Smooth muscle cell (in vitro differentiated cells): ENCODE data around the gene B3GNT7. TPM values are rescaled to one million over a fixed set of nuclear protein-coding genes. Genes with fewer than 3 reads are reported as not detected.

ENCODE experiments used
- DNase-seq: peaks from one replicate; lab custom pipeline; 2025; ENCODE audit not compliant: unreplicated experiment; lab: John Stamatoyannopoulos, UW
- H2AFZ ChIP-seq: fragments of 200-600 bp; sonication (generic); 2 replicates; pipeline ENCODE4 v1.6.0; 2016; ENCODE audit warnings: antibody characterized with exemption, low read depth, mild to moderate bottlenecking
- H3F3A ChIP-seq: fragments of 200-600 bp; sonication (generic); 2 replicates; pipeline ENCODE4 v1.6.0; 2017; ENCODE audit warnings: antibody characterized with exemption, low read depth
- H3K27ac ChIP-seq: fragments of 200-600 bp; sonication (generic); 2 replicates; pipeline ENCODE4 v1.5.1; 2016; ENCODE audit warnings: low read depth, mild to moderate bottlenecking
- H3K27me3 ChIP-seq: fragments of 200-600 bp; sonication (generic); 2 replicates; pipeline ENCODE4 v1.6.1; 2016; ENCODE audit warnings: low read depth, mild to moderate bottlenecking
- H3K36me3 ChIP-seq: fragments of 200-600 bp; sonication (generic); 2 replicates; pipeline ENCODE4 v1.5.1; 2016; ENCODE audit warnings: low read depth
- H3K4me1 ChIP-seq: fragments of 200-600 bp; sonication (generic); 2 replicates; pipeline ENCODE4 v1.5.1; 2016; ENCODE audit warnings: low read depth
- H3K4me2 ChIP-seq: fragments of 200-600 bp; sonication (generic); 2 replicates; pipeline ENCODE4 v1.6.0; 2016; ENCODE audit warnings: mild to moderate bottlenecking
- H3K4me3 ChIP-seq: fragments of 200-600 bp; sonication (generic); 2 replicates; pipeline ENCODE4 v1.5.1; 2016; ENCODE audit warnings: mild to moderate bottlenecking
- H3K79me2 ChIP-seq: fragments of 200-600 bp; sonication (generic); 2 replicates; pipeline ENCODE4 v1.6.0; 2016; ENCODE audit warnings: low read depth, mild to moderate bottlenecking
- H3K9ac ChIP-seq: fragments of 200-600 bp; sonication (generic); 2 replicates; pipeline ENCODE4 v1.6.0; 2016; ENCODE audit warnings: low read depth
- H3K9me3 ChIP-seq: fragments of 200-600 bp; sonication (generic); replicated peaks from 2 replicates; pipeline ENCODE4 v1.5.1; 2016; ENCODE audit warnings: low read depth
- H4K20me1 ChIP-seq: fragments of 200-600 bp; sonication (generic); 2 replicates; pipeline ENCODE4 v1.6.0; 2016; ENCODE audit warnings: low read depth
- WGBS: methylation state at CpG from one replicate; pipeline ENCODE4 v1.1.7; 2016; ENCODE audit warnings: low lambda C conversion rate; 5-methylcytosine and 5-hydroxymethylcytosine counted together
- polyA plus RNA-seq: library from polyadenylated mRNA; unstranded; fragments of >200 nt; fragmentation: Nextera tagmentation; extraction: Ambion mirVana; gene quantifications from 2 replicates; pipeline ENCODE4 v1.2.1, GENCODE V29; 2016
- total RNA-seq: library from RNA; depleted of rRNA; stranded (reverse); fragments of >200 nt; gene quantifications from 2 replicates; pipeline ENCODE4 v1.2.3, GENCODE V29; 2014
- TF ChIP-seq, protein P1 (sequence below): fragments of 200-600 bp; sonication (generic); IDR thresholded peaks from 2 replicates; pipeline ENCODE4 v1.5.1; 2017; ENCODE audit warnings: borderline replicate concordance, mild to moderate bottlenecking, antibody characterized with exemption; ENCODE audit not compliant: insufficient read depth, poor library complexity, severe bottlenecking

B3GNT7 gene
- total and polyA plus RNA-seq, 2 experiments from 2014 or later = 0.62 to 0.85 TPM

DNA sequence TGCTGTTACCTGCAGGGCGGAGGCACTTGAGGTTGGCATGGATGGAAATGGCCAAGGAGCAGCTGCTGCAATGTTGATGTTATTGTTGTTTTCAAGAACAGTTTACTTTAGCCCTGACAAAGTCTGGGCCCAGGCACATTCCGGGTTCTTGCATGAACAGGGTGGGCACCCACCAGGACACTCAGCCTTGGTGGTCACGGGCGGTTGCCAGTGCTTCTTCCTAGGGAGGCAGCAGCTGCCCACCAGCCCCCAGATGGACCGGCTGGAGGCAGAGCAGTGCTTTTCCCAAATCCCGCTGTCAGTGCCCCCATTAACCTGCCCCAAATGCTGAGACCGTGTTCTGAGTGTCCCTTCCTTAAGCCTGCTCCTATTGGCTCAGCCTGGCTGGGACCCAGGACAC is 38.5 kb upstream of the B3GNT7 start:
- WGBS = 94% methylated on average over 7 of the region's 7 CpGs
- no peak for DNase-seq
- TF ChIP-seq, protein P1, sequence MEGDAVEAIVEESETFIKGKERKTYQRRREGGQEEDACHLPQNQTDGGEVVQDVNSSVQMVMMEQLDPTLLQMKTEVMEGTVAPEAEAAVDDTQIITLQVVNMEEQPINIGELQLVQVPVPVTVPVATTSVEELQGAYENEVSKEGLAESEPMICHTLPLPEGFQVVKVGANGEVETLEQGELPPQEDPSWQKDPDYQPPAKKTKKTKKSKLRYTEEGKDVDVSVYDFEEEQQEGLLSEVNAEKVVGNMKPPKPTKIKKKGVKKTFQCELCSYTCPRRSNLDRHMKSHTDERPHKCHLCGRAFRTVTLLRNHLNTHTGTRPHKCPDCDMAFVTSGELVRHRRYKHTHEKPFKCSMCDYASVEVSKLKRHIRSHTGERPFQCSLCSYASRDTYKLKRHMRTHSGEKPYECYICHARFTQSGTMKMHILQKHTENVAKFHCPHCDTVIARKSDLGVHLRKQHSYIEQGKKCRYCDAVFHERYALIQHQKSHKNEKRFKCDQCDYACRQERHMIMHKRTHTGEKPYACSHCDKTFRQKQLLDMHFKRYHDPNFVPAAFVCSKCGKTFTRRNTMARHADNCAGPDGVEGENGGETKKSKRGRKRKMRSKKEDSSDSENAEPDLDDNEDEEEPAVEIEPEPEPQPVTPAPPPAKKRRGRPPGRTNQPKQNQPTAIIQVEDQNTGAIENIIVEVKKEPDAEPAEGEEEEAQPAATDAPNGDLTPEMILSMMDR = no peak
- H3K9me3 ChIP-seq = no peaks in the 10 kb centered on the region
- no peaks in the 10 kb centered on the region for H3K79me2 ChIP-seq
- H3K4me2 ChIP-seq = no peak overlapping the region
- no peaks in the 10 kb centered on the region for H3K27me3 ChIP-seq
- H4K20me1 ChIP-seq = no peaks in the 10 kb centered on the region
- no peak overlapping the region for H3K4me3 ChIP-seq
- H3F3A ChIP-seq = no peaks in the 10 kb centered on the region
- H3K27ac ChIP-seq = no peak overlapping the region
- H3K4me1 ChIP-seq = no peaks in the 10 kb centered on the region
- no peaks in the 10 kb centered on the region for H3K36me3 ChIP-seq
- no peak overlapping the region for H2AFZ ChIP-seq
- no peak overlapping the region for H3K9ac ChIP-seq

DNA sequence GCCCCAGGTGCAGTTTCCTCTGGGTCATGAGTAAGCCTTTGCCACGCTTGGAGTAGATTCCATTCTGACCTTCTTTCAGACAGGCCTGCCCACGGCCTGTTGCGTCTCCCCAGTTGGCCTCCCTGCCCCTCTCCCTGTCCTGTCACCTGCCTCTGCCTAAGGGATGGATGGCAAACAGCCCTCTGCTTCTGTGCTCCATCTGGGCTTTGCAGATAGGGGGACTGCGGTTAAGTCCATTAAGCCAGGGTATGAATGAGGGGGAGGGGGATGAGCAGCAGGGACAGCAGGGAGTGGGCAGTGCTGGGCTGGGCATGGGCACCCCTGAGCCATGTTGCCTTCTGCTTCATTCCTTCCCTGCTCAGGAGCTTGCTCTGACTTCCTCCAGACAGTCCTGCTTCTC is 37.6 kb upstream of the B3GNT7 start:
- Histone ChIP-seq H3K27ac (no peak overlapping the region), H3K9ac (no peak overlapping the region), H2AFZ (no peak overlapping the region), H4K20me1 (no peaks in the 10 kb centered on the region), H3K79me2 (no peaks in the 10 kb centered on the region), H3K9me3 (no peaks in the 10 kb centered on the region), H3K36me3 (no peaks in the 10 kb centered on the region), H3F3A (no peaks in the 10 kb centered on the region), H3K4me3 (no peak overlapping the region), H3K4me2 (no peak overlapping the region), H3K27me3 (no peaks in the 10 kb centered on the region), H3K4me1 (no peaks in the 10 kb centered on the region)
- TF ChIP-seq, protein P1 = no peak
- 90% methylated on average over 4 of the region's 4 CpGs for WGBS
- no peak for DNase-seq

DNA sequence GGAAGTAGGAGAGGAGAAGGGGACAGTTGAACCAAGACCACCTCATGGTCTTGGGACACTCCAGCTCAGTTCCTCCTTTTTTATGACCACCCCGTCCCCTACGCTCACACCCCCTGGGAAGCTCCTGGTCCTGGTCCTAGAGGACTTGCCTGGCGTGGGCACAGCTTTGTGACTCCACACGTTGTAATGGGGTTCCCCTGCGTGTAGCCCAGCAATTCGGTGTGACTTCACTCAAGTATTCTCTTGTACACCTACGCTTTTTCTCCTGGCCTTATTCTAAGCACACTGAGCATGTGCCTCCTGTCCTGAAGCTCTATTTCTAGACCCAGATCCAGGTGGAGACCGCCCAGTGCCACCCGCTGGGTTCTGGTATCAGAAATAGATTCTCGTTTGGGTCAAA is 36.1 kb upstream of the B3GNT7 start:
- TF ChIP-seq, protein P1 = no peak
- no peaks in the 10 kb centered on the region for H3K79me2 ChIP-seq
- no peak overlapping the region for H3K9ac ChIP-seq

DNA sequence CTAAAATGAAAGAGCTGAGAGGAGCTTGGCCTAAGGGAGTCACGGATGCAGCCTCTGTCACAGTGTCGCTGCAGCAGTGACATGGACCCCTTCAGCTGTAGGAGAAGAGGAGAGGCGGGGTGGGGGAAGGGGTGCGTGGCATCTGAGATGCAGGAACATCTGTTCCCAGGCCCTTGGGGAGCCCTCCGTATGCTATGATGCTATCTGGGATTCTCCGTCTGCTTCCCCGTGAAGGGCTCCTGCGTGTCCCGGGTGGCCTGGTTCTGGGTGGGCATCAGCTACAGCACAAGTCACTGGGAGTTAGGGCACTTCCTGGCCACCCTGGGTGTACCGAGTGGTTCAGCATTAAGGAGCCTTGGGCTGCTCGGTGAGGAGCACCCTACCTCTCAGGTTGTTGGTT is 35.6 kb upstream of the B3GNT7 start:
- Histone ChIP-seq H3K36me3 (no peaks in the 10 kb centered on the region), H3F3A (peaks cover 9% of the 10 kb centered on the region), H3K9ac (no peak overlapping the region), H3K9me3 (no peaks in the 10 kb centered on the region), H3K27me3 (no peaks in the 10 kb centered on the region), H3K4me1 (peaks cover 3% of the 10 kb centered on the region), H3K4me3 (no peak overlapping the region), H4K20me1 (no peaks in the 10 kb centered on the region), H2AFZ (no peak overlapping the region), H3K4me2 (no peak overlapping the region), H3K27ac (no peak overlapping the region), H3K79me2 (no peaks in the 10 kb centered on the region)
- WGBS = 93% methylated on average over 11 of the region's 11 CpGs
- TF ChIP-seq, protein P1 = no peak
- DNase-seq = no peak

More for the DNA sequence above, 36.1 kb upstream of the B3GNT7 start:
- H3K27me3 ChIP-seq = no peaks in the 10 kb centered on the region
- H3K27ac ChIP-seq = no peak overlapping the region
- H3K4me1 ChIP-seq = no peaks in the 10 kb centered on the region
- WGBS = 95% methylated on average over 10 of the region's 10 CpGs
- no peaks in the 10 kb centered on the region for H3K9me3 ChIP-seq
- peaks cover 6% of the 10 kb centered on the region for H3F3A ChIP-seq
- H3K4me3 ChIP-seq = no peak overlapping the region
- no peaks in the 10 kb centered on the region for H4K20me1 ChIP-seq
- no peaks in the 10 kb centered on the region for H3K36me3 ChIP-seq
- H2AFZ ChIP-seq = no peak overlapping the region
- no peak for DNase-seq
- no peak overlapping the region for H3K4me2 ChIP-seq
